H9 (cell line): Measurements from ENCODE around the gene PRPSAP2. TPM values are rescaled to one million over a fixed set of nuclear protein-coding genes. Genes with fewer than 3 reads are reported as not detected.
A peak's percentile ranks its signal among the peaks of the same experiment; 100 is the strongest.

Experiments
- DNase-seq: peaks from one replicate; pipeline ENCODE4 v3.0.0-alpha.2; 2017
- H2AFZ ChIP-seq: one replicate; pipeline ENCODE4 v1.6.1; 2013; ENCODE audit warnings: mild to moderate bottlenecking, low read length, control low read depth, moderate library complexity
- H2AK5ac ChIP-seq: 2 replicates; pipeline ENCODE4 v1.6.1; 2013; ENCODE audit warnings: low read length, control low read depth, mixed read lengths; ENCODE audit not compliant: insufficient read length
- H2BK120ac ChIP-seq: one replicate; pipeline ENCODE4 v1.6.1; 2013; ENCODE audit warnings: low read depth, mild to moderate bottlenecking, low read length, control low read depth, inconsistent platforms; ENCODE audit not compliant: poor library complexity, severe bottlenecking
- H2BK12ac ChIP-seq: 2 replicates; pipeline ENCODE4 v1.6.1; 2013; ENCODE audit warnings: low read length, control low read depth, mixed read lengths, low read depth; ENCODE audit not compliant: insufficient read length
- H2BK15ac ChIP-seq: 2 replicates; pipeline ENCODE4 v1.6.1; 2013; ENCODE audit warnings: low read depth, low read length, control low read depth
- H2BK20ac ChIP-seq: one replicate; pipeline ENCODE4 v1.6.1; 2013; ENCODE audit warnings: low read depth, mild to moderate bottlenecking, low read length, control low read depth, inconsistent platforms; ENCODE audit not compliant: poor library complexity, severe bottlenecking
- H2BK5ac ChIP-seq: 2 replicates; pipeline ENCODE4 v1.6.1; 2013; ENCODE audit warnings: low read length, control low read depth, mixed read lengths; ENCODE audit not compliant: insufficient read length
- H3K14ac ChIP-seq: 2 replicates; pipeline ENCODE4 v1.6.1; 2013; ENCODE audit warnings: low read length, control low read depth; ENCODE audit not compliant: insufficient read depth
- H3K18ac ChIP-seq: 2 replicates; pipeline ENCODE4 v1.6.1; 2013; ENCODE audit warnings: low read depth, mild to moderate bottlenecking, mixed read lengths, low read length, control low read depth; ENCODE audit not compliant: insufficient read length
- H3K23ac ChIP-seq: 2 replicates; pipeline ENCODE4 v1.6.1; 2013; ENCODE audit warnings: low read length, control low read depth, mixed read lengths, low read depth; ENCODE audit not compliant: insufficient read length
- H3K23me2 ChIP-seq: 2 replicates; pipeline ENCODE4 v1.6.1; 2013; ENCODE audit warnings: low read depth, mild to moderate bottlenecking, mixed read lengths, low read length, control low read depth; ENCODE audit not compliant: insufficient read length, poor library complexity, severe bottlenecking
- H3K27ac ChIP-seq: 2 replicates; pipeline ENCODE4 v1.5.1; 2013; ENCODE audit warnings: low read length, control low read depth, mixed read lengths, low read depth; ENCODE audit not compliant: insufficient read length
- H3K27me3 ChIP-seq: 2 replicates; pipeline ENCODE4 v1.6.1; 2013; ENCODE audit warnings: low read length, control low read depth, inconsistent platforms; ENCODE audit not compliant: insufficient read depth
- H3K4ac ChIP-seq: 2 replicates; pipeline ENCODE4 v1.6.1; 2013; ENCODE audit warnings: low read depth, mild to moderate bottlenecking, control low read depth, inconsistent platforms, low read length, moderate library complexity
- H3K4me1 ChIP-seq: 2 replicates; pipeline ENCODE4 v1.6.1; 2013; ENCODE audit warnings: low read length, control low read depth, inconsistent platforms; ENCODE audit not compliant: insufficient read depth
- H3K4me2 ChIP-seq: 2 replicates; pipeline ENCODE4 v1.6.1; 2013; ENCODE audit warnings: low read length, control low read depth, mixed read lengths; ENCODE audit not compliant: insufficient read length, insufficient read depth
- H3K56ac ChIP-seq: 2 replicates; pipeline ENCODE4 v1.6.1; 2013; ENCODE audit warnings: low read depth, mild to moderate bottlenecking, mixed read lengths, low read length, control low read depth; ENCODE audit not compliant: insufficient read length
- H3K79me1 ChIP-seq: 2 replicates; pipeline ENCODE4 v1.6.1; 2013; ENCODE audit warnings: low read depth, mild to moderate bottlenecking, moderate library complexity, low read length, control low read depth, inconsistent platforms; ENCODE audit not compliant: insufficient read depth, poor library complexity, severe bottlenecking
- H3K79me2 ChIP-seq: 2 replicates; pipeline ENCODE4 v1.6.1; 2013; ENCODE audit warnings: low read length, control low read depth, inconsistent platforms; ENCODE audit not compliant: insufficient read depth
- H3K9ac ChIP-seq: 2 replicates; pipeline ENCODE4 v1.6.1; 2013; ENCODE audit warnings: low read length, control low read depth, mixed read lengths; ENCODE audit not compliant: insufficient read length; ENCODE audit errors: extremely low read depth
- H3K9me3 ChIP-seq: one replicate; pipeline ENCODE4 v1.6.1; 2013; ENCODE audit warnings: low read depth, low read length, inconsistent platforms; ENCODE audit not compliant: control insufficient read depth
- H3T11ph ChIP-seq: one replicate; pipeline ENCODE4 v1.6.1; 2013; ENCODE audit warnings: mild to moderate bottlenecking, low read length, control low read depth, inconsistent platforms
- H4K20me1 ChIP-seq: one replicate; pipeline ENCODE4 v1.6.1; 2013; ENCODE audit not compliant: control insufficient read depth, insufficient read length, insufficient read depth
- H4K5ac ChIP-seq: 2 replicates; pipeline ENCODE4 v1.6.1; 2013; ENCODE audit warnings: low read depth, mild to moderate bottlenecking, mixed read lengths, low read length, control low read depth; ENCODE audit not compliant: insufficient read length
- H4K8ac ChIP-seq: replicated peaks from 2 replicates; pipeline ENCODE4 v1.6.1; 2013; ENCODE audit warnings: low read length, control low read depth, mixed read lengths, low read depth; ENCODE audit not compliant: insufficient read length
- H4K91ac ChIP-seq: 2 replicates; pipeline ENCODE4 v1.6.1; 2013; ENCODE audit warnings: low read depth, mild to moderate bottlenecking, moderate library complexity, mixed read lengths, low read length, control low read depth; ENCODE audit not compliant: insufficient read length
- H3K27ac Mint-ChIP-seq, 3 experiments: 2 replicates in 2 of 3; 3 replicates in 1 of 3; pipeline ENCODE4 v1.8.0; 2020 to 2021; ENCODE audit warnings: mixed read lengths in 3 of 3, mild to moderate bottlenecking in 1 of 3, moderate library complexity in 1 of 3
- H3K27me3 Mint-ChIP-seq: 2 replicates; pipeline ENCODE4 v1.8.0; 2021; ENCODE audit warnings: low read depth, mild to moderate bottlenecking, moderate library complexity, mixed read lengths
- H3K36me3 Mint-ChIP-seq, 3 experiments: 2 replicates in 2 of 3; 3 replicates in 1 of 3; pipeline ENCODE4 v1.8.0; 2020 to 2021; ENCODE audit warnings: low read depth in 3 of 3, mixed read lengths in 3 of 3; ENCODE audit not compliant: insufficient read depth in 1 of 3
- H3K4me1 Mint-ChIP-seq, 2 experiments: 2 replicates each; pipeline ENCODE4 v1.8.0; 2020; ENCODE audit warnings: mixed read lengths in 2 of 2
- H3K4me3 Mint-ChIP-seq, 2 experiments: 2 replicates in 1 of 2; 3 replicates in 1 of 2; pipeline ENCODE4 v1.8.0; 2020 to 2021; ENCODE audit warnings: mild to moderate bottlenecking in 2 of 2, mixed read lengths in 2 of 2, moderate library complexity in 1 of 2
- H3K9me3 Mint-ChIP-seq, 2 experiments: 2 replicates in 1 of 2; 3 replicates in 1 of 2; pipeline ENCODE4 v1.8.0; 2020; ENCODE audit warnings: mild to moderate bottlenecking in 2 of 2, mixed read lengths in 2 of 2, moderate library complexity in 1 of 2
- WGBS: extraction: QIAGEN DNeasy Blood & Tissue Kit; methylation state at CpG from one replicate; pipeline ENCODE4 v1.1.7; 2013; ENCODE audit warnings: missing lambda C conversion rate, low lambda C conversion rate, mixed read lengths; ENCODE audit not compliant: insufficient read length; ENCODE audit errors: extremely low coverage; 5-methylcytosine and 5-hydroxymethylcytosine counted together
- total RNA-seq: library from RNA; stranded (reverse); gene quantifications from 2 replicates; pipeline ENCODE4 v1.2.1, GENCODE V29; 2021
- TF ChIP-seq, protein P1 (sequence below): fragments of 200-600 bp; sonication (generic); conservative IDR thresholded peaks from 3 replicates; pipeline ENCODE4 v1.8.0; 2021; ENCODE audit warnings: antibody characterized with exemption, mild to moderate bottlenecking

The PRPSAP2 gene
- total RNA-seq, 1 experiment from 2014 or later = 58.0 TPM

DNA sequence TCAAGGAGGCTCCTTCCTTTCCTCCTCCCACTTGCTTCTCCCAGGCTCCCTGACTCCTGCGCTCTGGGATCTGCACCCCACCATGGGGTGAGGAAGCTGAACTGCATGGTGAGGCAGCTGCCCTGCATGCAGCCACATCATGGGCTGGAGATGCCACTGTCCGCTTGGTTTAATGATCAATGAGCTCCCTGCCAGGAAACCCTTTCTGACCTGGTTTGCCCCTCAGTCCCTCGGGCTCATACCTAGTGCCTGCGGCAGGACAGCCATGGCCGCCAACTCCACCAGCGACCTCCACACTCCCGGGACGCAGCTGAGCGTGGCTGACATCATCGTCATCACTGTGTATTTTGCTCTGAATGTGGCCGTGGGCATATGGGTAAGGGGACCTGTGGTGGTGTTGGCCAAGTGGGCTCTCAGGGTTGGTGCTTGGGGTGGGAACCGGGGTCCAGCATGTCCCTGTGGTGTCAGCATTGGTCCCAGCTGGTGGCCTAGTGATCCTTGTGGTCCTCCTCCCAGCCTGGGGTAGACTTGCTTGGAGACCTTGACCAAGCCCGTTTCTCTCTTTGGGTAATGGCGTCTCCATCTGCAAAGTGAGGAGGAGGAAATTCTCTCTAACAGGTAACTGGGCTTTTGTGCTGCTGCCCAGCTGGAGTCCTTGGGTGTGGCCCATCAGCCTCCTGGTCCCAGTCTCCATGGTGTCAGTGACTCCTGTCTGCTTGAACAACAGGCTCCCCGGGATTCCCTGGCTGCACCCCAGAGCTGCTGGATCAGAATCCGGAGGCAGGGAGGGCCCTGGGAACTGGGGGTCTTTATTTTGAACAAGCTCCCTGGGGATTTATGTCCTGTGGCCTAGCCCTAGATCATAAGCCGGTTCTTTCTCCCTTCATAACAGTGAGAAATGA lies 94.3 kb downstream of the PRPSAP2 start, which contains the start of gene SLC5A10:
SLC5A10 (plus strand) TSS at position 225 of the 902 bp plus-strand sequence; CDS start at position 266, 41 bp downstream.
- no peaks in the 10 kb centered on the region for H3K9me3 Mint-ChIP-seq
- no peak within 1 kb of the TSS for H4K5ac ChIP-seq
- H2BK20ac ChIP-seq = no peak within 1 kb of the TSS
- H3K27ac Mint-ChIP-seq = peak within 1 kb of the TSS in 1 of 3 experiments; percentile 52; a peak in 2 of 7 replicates
- no peak within 1 kb of the TSS for H3K4ac ChIP-seq
- H2AFZ ChIP-seq = no peak within 1 kb of the TSS
- TF ChIP-seq, protein P1, sequence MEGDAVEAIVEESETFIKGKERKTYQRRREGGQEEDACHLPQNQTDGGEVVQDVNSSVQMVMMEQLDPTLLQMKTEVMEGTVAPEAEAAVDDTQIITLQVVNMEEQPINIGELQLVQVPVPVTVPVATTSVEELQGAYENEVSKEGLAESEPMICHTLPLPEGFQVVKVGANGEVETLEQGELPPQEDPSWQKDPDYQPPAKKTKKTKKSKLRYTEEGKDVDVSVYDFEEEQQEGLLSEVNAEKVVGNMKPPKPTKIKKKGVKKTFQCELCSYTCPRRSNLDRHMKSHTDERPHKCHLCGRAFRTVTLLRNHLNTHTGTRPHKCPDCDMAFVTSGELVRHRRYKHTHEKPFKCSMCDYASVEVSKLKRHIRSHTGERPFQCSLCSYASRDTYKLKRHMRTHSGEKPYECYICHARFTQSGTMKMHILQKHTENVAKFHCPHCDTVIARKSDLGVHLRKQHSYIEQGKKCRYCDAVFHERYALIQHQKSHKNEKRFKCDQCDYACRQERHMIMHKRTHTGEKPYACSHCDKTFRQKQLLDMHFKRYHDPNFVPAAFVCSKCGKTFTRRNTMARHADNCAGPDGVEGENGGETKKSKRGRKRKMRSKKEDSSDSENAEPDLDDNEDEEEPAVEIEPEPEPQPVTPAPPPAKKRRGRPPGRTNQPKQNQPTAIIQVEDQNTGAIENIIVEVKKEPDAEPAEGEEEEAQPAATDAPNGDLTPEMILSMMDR = peak; percentile 55
- H3K36me3 Mint-ChIP-seq = no peaks in the 10 kb centered on the region; a peak in 1 of 7 replicates
- no peaks in the 10 kb centered on the region for H3K79me1 ChIP-seq
- H4K91ac ChIP-seq = no peak within 1 kb of the TSS
- no peak within 1 kb of the TSS for H3K27ac ChIP-seq
- no peaks in the 10 kb centered on the region for H3K79me2 ChIP-seq
- no peaks in the 10 kb centered on the region for H4K20me1 ChIP-seq
- no peak within 1 kb of the TSS for H2BK120ac ChIP-seq
- H3K27me3 Mint-ChIP-seq = no peaks in the 10 kb centered on the region; the same call in 1 of the 2 replicates
- H2AK5ac ChIP-seq = no peak within 1 kb of the TSS
- H4K8ac ChIP-seq = no peak within 1 kb of the TSS
- WGBS = no CpG with 5 or more reads among the region's 17 CpGs
- H3K4me1 ChIP-seq = no peaks in the 10 kb centered on the region
- H3K27me3 ChIP-seq = no peaks in the 10 kb centered on the region
- H3T11ph ChIP-seq = no peak within 1 kb of the TSS
- H2BK5ac ChIP-seq = no peak within 1 kb of the TSS
- no peaks in the 10 kb centered on the region for H3K9me3 ChIP-seq
- DNase-seq = peak; percentile 70
- H3K18ac ChIP-seq = no peak within 1 kb of the TSS
- H3K56ac ChIP-seq = no peak within 1 kb of the TSS
- H3K4me2 ChIP-seq = no peak within 1 kb of the TSS
- peaks cover 5 to 8% of the 10 kb centered on the region in 2 experiments; a peak in 2 of 4 replicates for H3K4me1 Mint-ChIP-seq
- H3K23ac ChIP-seq = no peak within 1 kb of the TSS
- H2BK15ac ChIP-seq = no peak within 1 kb of the TSS
- H2BK12ac ChIP-seq = no peak within 1 kb of the TSS
- no peak within 1 kb of the TSS; the same call in 1 of the 2 replicates for H3K14ac ChIP-seq
- no peak within 1 kb of the TSS for H3K9ac ChIP-seq
- no peaks in the 10 kb centered on the region for H3K23me2 ChIP-seq
- H3K4me3 Mint-ChIP-seq = no peak within 1 kb of the TSS; a peak in 1 of 5 replicates
